CD4-positive, alpha-beta memory T cell (primary cell): Measurements from ENCODE around the gene RAD9B. TPM values are rescaled to one million over a fixed set of nuclear protein-coding genes. Genes with fewer than 3 reads are reported as not detected.

Source experiments
- CTCF ChIA-PET: fragments of 350-600 bp; sonication (Branson Sonifier 250); formaldehyde crosslinking; loops from one replicate; lab custom pipeline; 2021; ENCODE audit warnings: inconsistent platforms; ENCODE audit not compliant: partially characterized antibody; lab: Charles Lee
- POLR2A ChIA-PET: fragments of 350-600 bp; sonication (Branson Sonifier 250); formaldehyde crosslinking; loops from one replicate; lab custom pipeline; 2021; ENCODE audit not compliant: partially characterized antibody; lab: Charles Lee
- DNase-seq, 5 donors: peaks; one replicate each; pipeline versions ENCODE4 v3.0.0 to v3.0.0-alpha.2; 2020 to 2022; ENCODE audit warnings: mixed read lengths in 1 of 5
- H3K27ac ChIP-seq: one replicate; pipeline ENCODE4 v1.7.0; 2013; ENCODE audit warnings: low read depth, low read length
- H3K27me3 ChIP-seq: 2 replicates; pipeline ENCODE4 v1.7.0; 2013; ENCODE audit warnings: mild to moderate bottlenecking, low read length, moderate library complexity; ENCODE audit not compliant: insufficient read depth
- H3K36me3 ChIP-seq: 2 replicates; pipeline ENCODE4 v1.7.0; 2013; ENCODE audit warnings: mild to moderate bottlenecking, low read length, moderate library complexity; ENCODE audit not compliant: insufficient read depth
- H3K4me1 ChIP-seq: 2 replicates; pipeline ENCODE4 v1.7.0; 2013; ENCODE audit warnings: mild to moderate bottlenecking, low read length, moderate library complexity; ENCODE audit not compliant: insufficient read depth
- H3K4me3 ChIP-seq, 2 donors: one replicate each; pipeline ENCODE4 v1.7.0; 2013; ENCODE audit warnings: low read length in 2 of 2, mild to moderate bottlenecking in 1 of 2
- H3K9me3 ChIP-seq, 2 donors: one replicate each; pipeline ENCODE4 v1.7.0; 2013; ENCODE audit warnings: low read length in 2 of 2, control low read depth in 1 of 2; ENCODE audit not compliant: control insufficient read depth in 1 of 2
- H3K27ac Mint-ChIP-seq, 7 donors: one replicate each; pipeline ENCODE4 v1.8.0; 2020 to 2021; ENCODE audit warnings: mixed read lengths in 7 of 7, mild to moderate bottlenecking in 6 of 7, inconsistent platforms in 3 of 7, moderate library complexity in 3 of 7
- H3K27me3 Mint-ChIP-seq, 2 donors: one replicate each; pipeline ENCODE4 v1.8.0; 2020 to 2021; ENCODE audit warnings: mixed read lengths in 2 of 2
- H3K36me3 Mint-ChIP-seq, 2 donors: one replicate each; pipeline ENCODE4 v1.8.0; 2020 to 2021; ENCODE audit warnings: mixed read lengths in 2 of 2, inconsistent platforms in 1 of 2, mild to moderate bottlenecking in 1 of 2
- H3K4me1 Mint-ChIP-seq, 4 donors: one replicate each; pipeline ENCODE4 v1.8.0; 2020 to 2021; ENCODE audit warnings: mixed read lengths in 4 of 4, mild to moderate bottlenecking in 1 of 4
- H3K4me3 Mint-ChIP-seq, 8 donors: one replicate each; pipeline ENCODE4 v1.8.0; 2020 to 2021; ENCODE audit warnings: mixed read lengths in 8 of 8, mild to moderate bottlenecking in 7 of 8, moderate library complexity in 6 of 8, inconsistent platforms in 3 of 8
- H3K9me3 Mint-ChIP-seq, 8 donors: one replicate each; pipeline ENCODE4 v1.8.0; 2020 to 2021; ENCODE audit warnings: mixed read lengths in 8 of 8, mild to moderate bottlenecking in 5 of 8, inconsistent platforms in 3 of 8, moderate library complexity in 1 of 8
- intact Hi-C: fragments of 100-400 bp; cut with micrococcal nuclease; formaldehyde crosslinking; loops from one replicate; pipeline ENCODE4 v1.15.1; 2023
- polyA plus RNA-seq, 2 donors: library from polyadenylated mRNA; unstranded; fragments of 300-500 nt; fragmentation: Illumina TruSeq; gene quantifications; one replicate each; pipeline ENCODE4 v1.2.3, GENCODE V29; 2021
- total RNA-seq, 2 experiments: library from RNA; stranded (reverse); gene quantifications; one replicate each; pipeline ENCODE4 v1.2.3, GENCODE V29; 2021

RAD9B gene
- total and polyA plus RNA-seq, 4 experiments from 2014 or later: 0.19 to 2.1 (median 0.86) TPM

GRCh38 chr12:110534811-110535210 is 32.7 kb downstream of the RAD9B start:
- peaks cover 0 to 6% (median under 1%) of the 10 kb centered on the region in 4 donors for H3K4me1 Mint-ChIP-seq
- intact Hi-C loops: no loop called here
- H3K27me3 ChIP-seq: no peaks in the 10 kb centered on the region
- H3K27ac ChIP-seq: no peak overlapping the region
- H3K4me3 ChIP-seq: no peak overlapping the region
- no peaks in the 10 kb centered on the region for H3K27me3 Mint-ChIP-seq
- CTCF ChIA-PET: interaction anchor here (0.8 to 3.9 kb wide), 3 partner anchors 17 to 104 kb away, joined by 4 to 25 read pairs (median 11); no protein-coding TSS in a partner anchor
- peaks cover 0 to 2% (median 0%) of the 10 kb centered on the region in 8 donors for H3K9me3 Mint-ChIP-seq
- no peaks in the 10 kb centered on the region for H3K9me3 ChIP-seq
- peak overlapping the region in 2 of 7 donors; percentile 53 to 75 for H3K27ac Mint-ChIP-seq
- H3K36me3 ChIP-seq: peaks cover 45% of the 10 kb centered on the region
- no peak for DNase-seq
- no peaks in the 10 kb centered on the region for H3K4me1 ChIP-seq
- H3K36me3 Mint-ChIP-seq: peaks cover 51 to 72% of the 10 kb centered on the region in 2 donors
- POLR2A ChIA-PET: interaction anchor here (1.1 to 1.3 kb wide), 3 partner anchors 9 to 41 kb away, joined by 3 to 5 read pairs (median 3); partner anchors contain the start of genes RAD9B and VPS29
- H3K4me3 Mint-ChIP-seq: no peak overlapping the region

- Mint-ChIP-seq H3K9me3 (peaks cover 0 to 2% (median 0%) of the 10 kb centered on the region in 8 donors), H3K36me3 (peaks cover 41 to 64% of the 10 kb centered on the region in 2 donors), H3K4me3 (no peak overlapping the region), H3K27ac (peak overlapping the region in 2 of 7 donors; percentile 35 to 37), H3K27me3 (no peaks in the 10 kb centered on the region), H3K4me1 (peaks cover 0 to 1% (median under 1%) of the 10 kb centered on the region in 4 donors)
- CTCF ChIA-PET: interaction anchor here (1.0 to 4.2 kb wide), 5 partner anchors 15 to 290 kb away, joined by 3 to 30 read pairs (median 4); partner anchors contain the start of gene ARPC3
- no peak for DNase-seq
- H3K27ac ChIP-seq: no peak overlapping the region
- intact Hi-C loops: no loop called here
- no peaks in the 10 kb centered on the region for H3K9me3 ChIP-seq
- H3K4me1 ChIP-seq: no peaks in the 10 kb centered on the region
- H3K36me3 ChIP-seq: peaks cover 46% of the 10 kb centered on the region
- H3K4me3 ChIP-seq: no peak overlapping the region
- POLR2A ChIA-PET: no interaction called here
- no peaks in the 10 kb centered on the region for H3K27me3 ChIP-seq
Observed at GRCh38 chr12:110536834-110537604, 34.9 kb downstream of the RAD9B start.

DNA sequence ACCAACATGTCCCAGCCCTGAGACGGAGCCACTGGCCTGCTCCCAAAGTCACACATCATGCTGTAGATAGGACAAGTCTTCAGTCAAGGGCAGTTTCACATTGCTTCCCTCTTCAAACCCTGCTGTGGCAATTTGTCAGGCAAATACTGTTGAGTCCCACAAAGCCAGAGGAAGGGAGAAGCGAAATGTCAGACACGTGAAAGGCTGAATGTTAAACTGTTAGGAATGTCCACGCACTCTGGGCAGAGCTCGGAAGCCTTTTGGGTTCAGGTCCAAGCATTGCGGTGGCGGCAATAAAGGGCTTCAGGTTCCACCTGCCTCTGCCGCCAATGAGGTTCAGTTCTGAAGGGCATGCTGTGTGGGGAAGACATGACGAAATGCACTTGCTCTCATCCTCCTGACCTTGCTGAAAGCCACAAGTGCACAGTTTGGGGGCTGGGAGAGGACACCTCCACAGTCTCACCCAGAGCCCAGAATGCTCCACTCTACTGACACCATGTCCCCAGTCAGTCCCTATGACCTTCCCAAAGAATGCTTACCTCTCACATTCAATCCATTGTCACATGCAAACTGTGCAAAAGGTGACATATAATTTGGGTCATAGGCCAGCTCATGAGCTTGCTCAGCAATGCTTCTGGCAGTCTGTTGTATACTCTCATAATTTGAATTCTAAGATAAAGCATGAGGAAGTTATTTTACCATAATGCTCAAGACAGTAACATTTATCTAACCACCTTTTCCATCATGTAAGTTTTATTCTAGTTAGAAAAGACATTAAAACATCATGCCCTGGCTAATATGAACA is 35.7 kb downstream of the RAD9B start:
- no peaks in the 10 kb centered on the region for H3K27me3 Mint-ChIP-seq
- H3K36me3 Mint-ChIP-seq: peaks cover 43 to 63% of the 10 kb centered on the region in 2 donors
- POLR2A ChIA-PET: no interaction called here

DNA sequence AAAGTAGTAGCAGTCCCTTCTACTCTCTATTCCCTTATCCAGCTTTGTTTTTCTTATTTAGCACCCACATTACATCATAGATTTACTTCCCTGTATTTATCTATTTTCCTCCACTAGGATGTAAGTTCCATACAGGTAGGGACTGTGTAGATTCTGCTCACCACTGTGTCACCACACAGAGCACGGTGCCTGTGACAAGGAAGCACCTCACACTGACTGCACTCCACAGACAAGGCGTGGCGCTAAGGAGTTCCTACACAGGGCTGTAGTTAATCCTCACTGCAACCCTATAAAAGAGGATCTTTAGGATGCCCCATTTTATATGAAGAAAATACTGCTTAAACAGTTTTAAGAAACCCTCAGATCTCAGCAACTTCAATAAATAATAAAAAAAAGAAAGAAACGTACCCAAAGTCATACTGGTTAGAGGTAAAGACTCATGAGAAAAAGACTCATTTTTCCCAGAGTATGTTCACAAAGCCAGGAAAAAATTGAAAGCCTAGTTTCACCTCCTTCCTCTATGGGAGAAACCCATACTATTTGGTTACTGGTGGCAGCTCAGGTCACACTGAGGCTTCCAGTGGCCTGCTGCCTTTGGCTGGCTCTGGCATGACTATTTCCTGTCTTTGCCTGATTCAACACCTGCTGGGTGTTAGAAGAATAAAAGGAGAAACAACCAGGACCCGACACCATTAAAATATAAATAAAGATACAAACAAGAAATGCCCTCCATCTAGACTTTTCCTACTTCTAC is 36.9 kb downstream of the RAD9B start:
- Histone ChIP-seq H3K9me3 (no peaks in the 10 kb centered on the region), H3K36me3 (peaks cover 48% of the 10 kb centered on the region), H3K4me1 (no peaks in the 10 kb centered on the region), H3K27ac (no peak overlapping the region), H3K27me3 (no peaks in the 10 kb centered on the region), H3K4me3 (no peak overlapping the region)
- ChIA-PET POLR2A (interaction anchor here (0.8 to 1.7 kb wide), 3 partner anchors 61 to 70 kb away, joined by 3 to 6 read pairs (median 3); partner anchors contain the start of genes FAM216A and GPN3), CTCF (interaction anchor here (0.9 to 4.2 kb wide), 7 partner anchors 10 to 70 kb away, joined by 3 to 30 read pairs (median 5); no protein-coding TSS in a partner anchor)
- Mint-ChIP-seq H3K27ac (peak overlapping the region in 5 of 7 donors; percentile 24 to 79 (median 26)), H3K4me3 (peak overlapping the region in 1 of 8 donors; percentile 9), H3K36me3 (peaks cover 50 to 71% of the 10 kb centered on the region in 2 donors), H3K9me3 (no peaks in the 10 kb centered on the region), H3K4me1 (peaks cover 4 to 12% (median 8%) of the 10 kb centered on the region in 4 donors), H3K27me3 (no peaks in the 10 kb centered on the region)
- no peak for DNase-seq
- intact Hi-C loops: no loop called here

More for the DNA sequence above, 35.7 kb downstream of the RAD9B start:
- Histone ChIP-seq H3K4me3 (no peak overlapping the region), H3K27ac (no peak overlapping the region), H3K36me3 (peaks cover 48% of the 10 kb centered on the region), H3K27me3 (no peaks in the 10 kb centered on the region), H3K4me1 (no peaks in the 10 kb centered on the region), H3K9me3 (no peaks in the 10 kb centered on the region)
- intact Hi-C loops: no loop called here
- Mint-ChIP-seq H3K27ac (peak overlapping the region in 1 of 7 donors; percentile 35), H3K4me3 (no peak overlapping the region), H3K4me1 (peaks cover 0 to 2% (median 1%) of the 10 kb centered on the region in 4 donors), H3K9me3 (peaks cover 0 to 2% (median 0%) of the 10 kb centered on the region in 8 donors)
- no peak for DNase-seq
- CTCF ChIA-PET: interaction anchor here (0.9 to 4.2 kb wide), 6 partner anchors 14 to 90 kb away, joined by 3 to 30 read pairs (median 4); partner anchors contain the start of gene ARPC3

- intact Hi-C loops: no loop called here
- ChIA-PET POLR2A (interaction anchor here (0.8 to 1.7 kb wide), 3 partner anchors 60 to 72 kb away, joined by 3 to 6 read pairs (median 3); partner anchors contain the start of genes FAM216A and GPN3), CTCF (interaction anchor here (0.9 to 4.2 kb wide), 5 partner anchors 9 to 61 kb away, joined by 3 to 30 read pairs (median 6); no protein-coding TSS in a partner anchor)
- peaks cover 48% of the 10 kb centered on the region for H3K36me3 ChIP-seq
- Mint-ChIP-seq H3K27me3 (no peaks in the 10 kb centered on the region), H3K4me3 (peak overlapping the region in 1 of 8 donors; percentile 26), H3K9me3 (no peaks in the 10 kb centered on the region), H3K27ac (no peak overlapping the region), H3K36me3 (peaks cover 43 to 70% of the 10 kb centered on the region in 2 donors), H3K4me1 (peaks cover 4 to 12% (median 8%) of the 10 kb centered on the region in 4 donors)
- no peak for DNase-seq
- no peaks in the 10 kb centered on the region for H3K4me1 ChIP-seq
- H3K27ac ChIP-seq: no peak overlapping the region
- no peak overlapping the region for H3K4me3 ChIP-seq
- no peaks in the 10 kb centered on the region for H3K27me3 ChIP-seq
- H3K9me3 ChIP-seq: no peaks in the 10 kb centered on the region
Observed at GRCh38 chr12:110540048-110540447, 37.9 kb downstream of the RAD9B start.

DNA sequence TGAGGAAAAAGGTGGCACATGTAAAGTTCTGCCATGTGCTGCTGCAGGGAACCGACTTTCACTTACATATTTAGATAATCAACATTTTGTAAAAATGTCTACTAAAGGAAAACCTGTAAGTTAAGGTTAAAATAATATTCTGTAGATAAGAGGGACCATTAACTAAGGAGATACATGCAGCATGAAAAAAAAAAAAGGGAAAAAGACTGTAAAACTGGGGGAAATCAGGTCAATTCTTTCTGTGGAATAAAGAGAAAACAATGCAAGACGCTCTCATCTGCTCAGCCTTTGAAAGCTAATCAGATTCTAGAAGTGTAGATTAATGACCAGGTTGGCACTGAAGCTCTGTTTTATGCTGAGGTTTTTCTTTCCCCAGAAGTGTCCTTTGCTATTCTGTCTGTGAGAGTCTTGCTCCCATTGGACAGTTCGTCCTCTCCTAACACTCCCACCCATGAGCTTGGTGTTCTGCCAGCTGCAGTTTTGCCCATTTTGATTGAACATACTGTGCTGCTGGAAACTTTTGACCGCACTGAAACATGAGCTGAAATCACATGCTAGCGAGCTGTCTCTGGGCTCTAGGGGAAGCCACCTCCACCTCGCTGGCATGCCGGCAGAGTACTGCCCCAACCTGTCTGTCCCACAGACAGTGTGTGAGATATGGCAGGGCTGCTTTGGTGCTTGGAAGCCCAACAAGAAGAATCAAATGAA is 41.3 kb downstream of the RAD9B start:
- H3K27ac Mint-ChIP-seq: peak overlapping the region; percentile 14 to 74 (median 70)
- H3K4me3 Mint-ChIP-seq: peak overlapping the region in 2 of 8 donors; percentile 11 to 18
- no peaks in the 10 kb centered on the region for H3K27me3 Mint-ChIP-seq
- H3K9me3 ChIP-seq: no peaks in the 10 kb centered on the region
- DNase-seq: no peak
- H3K4me3 ChIP-seq: no peak overlapping the region
- intact Hi-C loops: no loop called here
- peaks cover 12 to 34% (median 19%) of the 10 kb centered on the region in 4 donors for H3K4me1 Mint-ChIP-seq
- peaks cover 33 to 59% of the 10 kb centered on the region in 2 donors for H3K36me3 Mint-ChIP-seq
- H3K36me3 ChIP-seq: peaks cover 21% of the 10 kb centered on the region
- ChIA-PET CTCF (interaction anchor here (0.7 to 2.2 kb wide), 7 partner anchors 9 to 93 kb away, joined by 3 to 8 read pairs (median 5); partner anchors contain the start of gene ARPC3), POLR2A (interaction anchor here (2.3 kb wide), 1 partner anchor 58 kb away, joined by 8 read pairs; no protein-coding TSS in a partner anchor)
- H3K4me1 ChIP-seq: peaks cover 5% of the 10 kb centered on the region
- no peaks in the 10 kb centered on the region for H3K9me3 Mint-ChIP-seq
- no peaks in the 10 kb centered on the region for H3K27me3 ChIP-seq
- no peak overlapping the region for H3K27ac ChIP-seq
